ENCODE results near the gene LPCAT1. TPM values are rescaled to one million over a fixed set of nuclear protein-coding genes. Genes with fewer than 3 reads are reported as not detected.
"Not testable (repeated sequence)": the region's sequence is repeated elsewhere in the genome, so short reads cannot be mapped to it uniquely, and the experiment has no call there.

The LPCAT1 gene
- total RNA-seq, 1 experiment from 2014 or later = 17.1 TPM

GRCh38 chr5:1478271-1479035 lies 45.3 kb downstream of the LPCAT1 start:
- H3K27ac Mint-ChIP-seq (ENCODE audit: low read depth, unreplicated experiment) = no peak overlapping the region
- BruUV-seq (replicated peaks) = no TSS peak
- H3K9me3 Mint-ChIP-seq (ENCODE audit: unreplicated experiment) = no peaks in the 10 kb centered on the region
- intact Hi-C loops (cut with micrococcal nuclease) = loop anchor here (1.0 kb wide), 1 partner anchor 163 kb away; no protein-coding TSS in a partner anchor
- H3K4me1 Mint-ChIP-seq (ENCODE audit: insufficient read depth, unreplicated experiment) = no peaks in the 10 kb centered on the region
- no peak overlapping the region for H3K4me3 Mint-ChIP-seq (ENCODE audit: unreplicated experiment)
- H3K36me3 Mint-ChIP-seq (ENCODE audit: insufficient read depth, unreplicated experiment) = peaks cover 27% of the 10 kb centered on the region
- ChIA-PET CTCF (interaction anchor here (0.6 kb wide), 1 partner anchor 311 kb away, joined by 3 read pairs; no protein-coding TSS in a partner anchor), POLR2A (no interaction called here)
- H3K27me3 Mint-ChIP-seq (ENCODE audit: insufficient read depth, unreplicated experiment) = no peaks in the 10 kb centered on the region
- TF ChIP-seq, protein P1, sequence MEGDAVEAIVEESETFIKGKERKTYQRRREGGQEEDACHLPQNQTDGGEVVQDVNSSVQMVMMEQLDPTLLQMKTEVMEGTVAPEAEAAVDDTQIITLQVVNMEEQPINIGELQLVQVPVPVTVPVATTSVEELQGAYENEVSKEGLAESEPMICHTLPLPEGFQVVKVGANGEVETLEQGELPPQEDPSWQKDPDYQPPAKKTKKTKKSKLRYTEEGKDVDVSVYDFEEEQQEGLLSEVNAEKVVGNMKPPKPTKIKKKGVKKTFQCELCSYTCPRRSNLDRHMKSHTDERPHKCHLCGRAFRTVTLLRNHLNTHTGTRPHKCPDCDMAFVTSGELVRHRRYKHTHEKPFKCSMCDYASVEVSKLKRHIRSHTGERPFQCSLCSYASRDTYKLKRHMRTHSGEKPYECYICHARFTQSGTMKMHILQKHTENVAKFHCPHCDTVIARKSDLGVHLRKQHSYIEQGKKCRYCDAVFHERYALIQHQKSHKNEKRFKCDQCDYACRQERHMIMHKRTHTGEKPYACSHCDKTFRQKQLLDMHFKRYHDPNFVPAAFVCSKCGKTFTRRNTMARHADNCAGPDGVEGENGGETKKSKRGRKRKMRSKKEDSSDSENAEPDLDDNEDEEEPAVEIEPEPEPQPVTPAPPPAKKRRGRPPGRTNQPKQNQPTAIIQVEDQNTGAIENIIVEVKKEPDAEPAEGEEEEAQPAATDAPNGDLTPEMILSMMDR (IDR thresholded peaks at IDR 0.05; ENCODE audit: unreplicated experiment) = no peak
- DNase-seq (ENCODE audit: unreplicated experiment) = no peak

DNA sequence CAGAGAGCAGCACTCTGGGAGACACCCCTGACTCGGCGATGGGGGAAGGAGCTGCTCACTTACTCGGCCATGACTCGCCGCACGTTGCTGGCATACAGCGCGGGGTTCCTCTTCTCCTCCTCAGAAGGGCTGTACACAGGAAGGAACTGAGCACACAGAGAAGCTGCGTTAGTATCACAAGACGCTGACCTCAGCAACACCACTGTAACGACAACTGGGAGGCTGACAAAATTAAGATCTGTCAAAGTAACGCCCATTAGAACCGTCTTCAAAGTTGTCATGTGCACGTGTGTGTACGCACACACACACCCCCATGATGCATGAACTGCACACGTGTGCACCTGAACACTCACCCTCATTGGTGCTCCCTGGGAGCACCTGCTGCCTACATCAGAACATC lies 46.4 kb downstream of the LPCAT1 start:
- Mint-ChIP-seq H3K9me3 (ENCODE audit: unreplicated experiment) (no peaks in the 10 kb centered on the region), H3K4me1 (ENCODE audit: insufficient read depth, unreplicated experiment) (no peaks in the 10 kb centered on the region), H3K4me3 (ENCODE audit: unreplicated experiment) (no peak overlapping the region), H3K36me3 (ENCODE audit: insufficient read depth, unreplicated experiment) (peaks cover 33% of the 10 kb centered on the region), H3K27me3 (ENCODE audit: insufficient read depth, unreplicated experiment) (no peaks in the 10 kb centered on the region), H3K27ac (ENCODE audit: low read depth, unreplicated experiment) (no peak overlapping the region)
- CTCF ChIA-PET = interaction anchor here (0.6 kb wide), 1 partner anchor 321 kb away, joined by 3 read pairs; no protein-coding TSS in a partner anchor
- TF ChIP-seq, protein P1 (IDR thresholded peaks at IDR 0.05; ENCODE audit: unreplicated experiment) = no peak
- intact Hi-C loops (cut with micrococcal nuclease) = no loop called here
- POLR2A ChIA-PET = no interaction called here
- no TSS peak for BruUV-seq (replicated peaks)
- DNase-seq (ENCODE audit: unreplicated experiment) = no peak

DNA sequence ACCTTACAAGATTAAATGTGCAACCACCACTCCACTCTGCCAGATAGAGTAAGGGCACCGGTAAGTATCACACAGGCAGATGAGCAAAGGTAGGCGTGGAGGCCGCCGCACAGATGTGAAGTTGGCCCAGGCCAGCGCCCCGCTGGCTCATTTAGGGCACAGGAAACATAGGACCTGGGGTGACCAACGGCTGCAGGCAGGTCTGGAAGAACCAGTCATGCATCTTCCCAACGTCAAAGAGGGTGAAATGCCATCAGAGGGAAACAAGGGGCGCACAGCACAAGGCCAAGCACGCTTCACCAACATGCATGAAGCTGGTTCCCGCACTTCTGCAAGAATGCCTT lies 46.8 kb downstream of the LPCAT1 start:
- intact Hi-C loops (cut with micrococcal nuclease) = no loop called here
- no peaks in the 10 kb centered on the region for H3K27me3 Mint-ChIP-seq (ENCODE audit: insufficient read depth, unreplicated experiment)
- DNase-seq (ENCODE audit: unreplicated experiment) = no peak
- no peaks in the 10 kb centered on the region for H3K4me1 Mint-ChIP-seq (ENCODE audit: insufficient read depth, unreplicated experiment)
- H3K4me3 Mint-ChIP-seq (ENCODE audit: unreplicated experiment) = no peak overlapping the region
- CTCF ChIA-PET = interaction anchor here (0.8 kb wide), 1 partner anchor 23 kb away, joined by 4 read pairs; no protein-coding TSS in a partner anchor
- H3K36me3 Mint-ChIP-seq (ENCODE audit: insufficient read depth, unreplicated experiment) = peaks cover 33% of the 10 kb centered on the region
- no peak overlapping the region for H3K27ac Mint-ChIP-seq (ENCODE audit: low read depth, unreplicated experiment)
- TF ChIP-seq, protein P1 (IDR thresholded peaks at IDR 0.05; ENCODE audit: unreplicated experiment) = no peak
- POLR2A ChIA-PET = no interaction called here
- no TSS peak for BruUV-seq (replicated peaks)
- no peaks in the 10 kb centered on the region for H3K9me3 Mint-ChIP-seq (ENCODE audit: unreplicated experiment)

DNA sequence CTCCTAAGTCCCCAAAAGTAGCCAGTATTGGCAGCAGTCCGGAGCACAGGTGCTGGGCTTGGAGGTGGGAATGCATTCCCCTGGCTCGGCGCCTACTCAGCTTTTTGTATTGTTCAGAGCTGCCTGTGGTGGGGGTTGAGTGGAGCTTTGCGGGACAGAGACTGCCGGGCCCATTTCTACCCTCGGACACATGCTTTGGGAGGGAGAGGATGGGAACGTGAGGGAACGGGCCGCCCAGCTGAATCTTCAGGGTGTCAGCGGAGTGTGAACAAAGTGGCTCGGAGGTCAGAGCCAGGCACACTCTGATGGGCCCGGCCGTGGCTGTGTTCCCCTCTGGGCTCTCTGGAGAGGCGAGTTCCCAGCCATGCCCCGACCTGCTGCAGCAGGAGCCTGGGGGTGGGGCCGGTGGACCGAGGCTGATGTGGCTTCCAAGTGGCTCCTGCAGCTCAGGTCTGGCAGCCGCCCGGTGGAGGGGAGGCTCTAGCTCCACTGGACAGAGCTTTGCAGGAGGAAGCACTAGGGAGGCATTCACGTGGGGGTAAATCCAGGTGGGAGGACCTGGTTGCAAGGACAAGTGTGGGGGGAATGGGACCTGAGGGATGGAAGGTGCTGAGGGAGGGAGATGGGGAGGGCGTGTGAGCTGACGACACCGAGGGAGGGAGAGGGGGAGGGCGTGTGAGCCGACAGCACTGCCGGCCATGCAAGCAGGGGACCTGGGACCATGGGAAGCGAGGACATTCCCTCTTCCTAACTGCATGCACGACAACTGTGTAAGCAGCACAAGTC lies 47.4 kb downstream of the LPCAT1 start:
- no peak overlapping the region for H3K4me3 Mint-ChIP-seq (ENCODE audit: unreplicated experiment)
- DNase-seq (ENCODE audit: unreplicated experiment) = no peak
- no peaks in the 10 kb centered on the region for H3K4me1 Mint-ChIP-seq (ENCODE audit: insufficient read depth, unreplicated experiment)
- H3K27ac Mint-ChIP-seq (ENCODE audit: low read depth, unreplicated experiment) = no peak overlapping the region
- no peaks in the 10 kb centered on the region for H3K9me3 Mint-ChIP-seq (ENCODE audit: unreplicated experiment)
- no TSS peak for BruUV-seq (replicated peaks)
- H3K27me3 Mint-ChIP-seq (ENCODE audit: insufficient read depth, unreplicated experiment) = no peaks in the 10 kb centered on the region
- ChIA-PET POLR2A (interaction anchor here (0.6 kb wide), 1 partner anchor 11 kb away, joined by 5 read pairs; no protein-coding TSS in a partner anchor), CTCF (interaction anchor here (0.8 kb wide), 2 partner anchors 22 to 308 kb away, joined by 3 to 4 read pairs; no protein-coding TSS in a partner anchor)
- H3K36me3 Mint-ChIP-seq (ENCODE audit: insufficient read depth, unreplicated experiment) = peaks cover 36% of the 10 kb centered on the region
- TF ChIP-seq, protein P1 (IDR thresholded peaks at IDR 0.05; ENCODE audit: unreplicated experiment) = no peak
- intact Hi-C loops (cut with micrococcal nuclease) = no loop called here

DNA sequence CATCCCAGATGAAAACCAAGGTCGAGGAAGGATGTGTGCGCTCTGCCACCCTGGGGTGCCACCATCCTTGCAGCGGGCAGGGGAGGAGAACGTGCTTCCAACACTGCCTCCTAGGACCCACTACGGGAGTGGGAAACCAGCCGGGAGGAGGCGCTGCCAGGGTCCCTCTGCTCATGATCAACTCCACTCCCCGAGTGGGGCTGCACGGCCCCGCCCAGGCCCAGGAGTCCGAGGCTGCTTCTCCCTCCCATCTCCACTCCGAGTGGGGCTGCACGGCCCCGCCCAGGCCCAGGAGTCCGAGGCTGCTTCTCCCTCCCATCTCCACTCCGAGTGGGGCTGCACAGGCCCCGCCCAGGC lies 48.2 kb downstream of the LPCAT1 start:
- intact Hi-C loops (cut with micrococcal nuclease); DNase-seq (ENCODE audit: unreplicated experiment); H3K4me3 Mint-ChIP-seq (ENCODE audit: unreplicated experiment); H3K27ac Mint-ChIP-seq (ENCODE audit: low read depth, unreplicated experiment); POLR2A ChIA-PET; H3K4me1 Mint-ChIP-seq (ENCODE audit: insufficient read depth, unreplicated experiment); BruUV-seq (replicated peaks); H3K27me3 Mint-ChIP-seq (ENCODE audit: insufficient read depth, unreplicated experiment); CTCF ChIA-PET; H3K9me3 Mint-ChIP-seq (ENCODE audit: unreplicated experiment): not testable (repeated sequence)
- peaks cover 37% of the 10 kb centered on the region for H3K36me3 Mint-ChIP-seq (ENCODE audit: insufficient read depth, unreplicated experiment)

Measured in MCF 10A (cell line).